ENCODE results near the gene RBM10. TPM values are rescaled to one million over a fixed set of nuclear protein-coding genes. Genes with fewer than 3 reads are reported as not detected.
A peak's percentile ranks its signal among the peaks of the same experiment; 100 is the strongest.

RBM10 gene
- total RNA-seq, 2 donors from 2014 or later, result 59.6 to 62.2 TPM

DNA sequence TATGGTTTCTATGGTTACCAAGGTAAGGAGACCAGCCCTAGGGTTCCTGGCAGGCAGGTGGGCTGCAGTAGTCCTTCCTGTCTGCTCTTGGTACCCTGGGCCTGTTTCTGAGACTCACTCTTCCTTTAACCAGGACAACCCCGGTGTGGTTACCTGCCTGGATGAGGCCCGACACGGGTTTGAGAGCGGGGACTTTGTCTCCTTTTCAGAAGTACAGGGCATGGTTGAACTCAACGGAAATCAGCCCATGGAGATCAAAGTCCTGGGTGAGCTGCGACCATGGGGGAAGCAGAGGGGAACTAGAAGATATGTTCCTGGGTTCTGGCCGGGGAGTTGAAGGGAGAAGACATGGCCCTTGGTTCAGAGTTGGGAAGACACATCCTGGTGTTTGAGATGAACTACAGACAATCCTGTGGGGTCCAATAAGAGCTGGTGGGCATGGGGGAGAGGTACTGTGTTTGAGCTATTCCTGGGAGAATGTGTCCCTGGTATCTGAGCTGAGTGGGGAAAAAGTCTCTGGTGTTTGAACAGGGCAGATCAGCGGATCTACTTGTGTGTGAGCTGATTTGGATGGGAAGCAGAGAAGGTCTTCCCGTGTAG, 56.4 kb downstream of the RBM10 start:
- Mint-ChIP-seq H3K36me3 (no peaks in the 10 kb centered on the region), H3K9me3 (no peaks in the 10 kb centered on the region), H3K27ac (no peak overlapping the region)

DNA sequence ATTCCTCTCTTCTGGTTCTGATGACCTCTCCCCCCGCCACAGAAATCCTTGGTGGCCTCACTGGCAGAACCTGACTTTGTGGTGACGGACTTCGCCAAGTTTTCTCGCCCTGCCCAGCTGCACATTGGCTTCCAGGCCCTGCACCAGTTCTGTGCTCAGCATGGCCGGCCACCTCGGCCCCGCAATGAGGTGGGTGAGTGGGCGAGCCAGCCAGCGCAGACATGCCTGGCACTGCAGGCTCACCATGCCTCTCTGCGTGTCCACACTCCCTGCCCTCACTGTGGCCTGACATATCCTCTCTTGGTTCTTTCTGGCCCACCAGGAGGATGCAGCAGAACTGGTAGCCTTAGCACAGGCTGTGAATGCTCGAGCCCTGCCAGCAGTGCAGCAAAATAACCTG, 57.3 kb downstream of the RBM10 start:
- no peaks in the 10 kb centered on the region for H3K36me3 Mint-ChIP-seq

More for the DNA sequence above, 56.4 kb downstream of the RBM10 start:
- Mint-ChIP-seq H3K27me3 (no peaks in the 10 kb centered on the region), H3K4me1 (ENCODE audit: low read depth in 2 of 2) (peaks cover 7 to 30% of the 10 kb centered on the region in 2 donors), H3K4me3 (no peak overlapping the region)
- ATAC-seq, result no peak
- no peak for DNase-seq (ENCODE audit: low spot score)

DNA sequence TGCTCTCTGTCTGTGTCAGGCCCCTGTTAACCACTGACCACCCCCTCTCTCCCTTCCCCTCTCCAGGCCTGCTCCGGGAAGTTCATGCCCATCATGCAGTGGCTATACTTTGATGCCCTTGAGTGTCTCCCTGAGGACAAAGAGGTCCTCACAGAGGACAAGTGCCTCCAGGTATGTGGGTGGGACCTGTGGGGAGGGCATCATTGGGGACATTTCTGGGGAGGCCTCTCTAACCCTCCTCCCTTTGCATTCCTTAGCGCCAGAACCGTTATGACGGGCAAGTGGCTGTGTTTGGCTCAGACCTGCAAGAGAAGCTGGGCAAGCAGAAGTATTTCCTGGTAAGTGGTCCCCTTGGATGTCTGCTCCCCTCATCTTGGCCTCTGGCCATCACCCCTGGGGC, 57.9 kb downstream of the RBM10 start:
- DNase-seq (ENCODE audit: low spot score) (no peak), ATAC-seq (peak in 1 of 2 donors; percentile 15)
- Mint-ChIP-seq H3K9me3 (no peaks in the 10 kb centered on the region), H3K4me3 (no peak overlapping the region), H3K27ac (no peak overlapping the region), H3K27me3 (no peaks in the 10 kb centered on the region), H3K36me3 (no peaks in the 10 kb centered on the region), H3K4me1 (ENCODE audit: low read depth in 2 of 2) (peaks cover 0 to 20% of the 10 kb centered on the region in 2 donors)

More for the DNA sequence above, 57.3 kb downstream of the RBM10 start:
- H3K27ac Mint-ChIP-seq, result no peak overlapping the region
- H3K4me3 Mint-ChIP-seq, result no peak overlapping the region
- ATAC-seq (no peak), DNase-seq (ENCODE audit: low spot score) (no peak)
- peaks cover under 1 to 22% of the 10 kb centered on the region in 2 donors for H3K4me1 Mint-ChIP-seq (ENCODE audit: low read depth in 2 of 2)
- no peaks in the 10 kb centered on the region for H3K9me3 Mint-ChIP-seq
- H3K27me3 Mint-ChIP-seq, result no peaks in the 10 kb centered on the region

DNA sequence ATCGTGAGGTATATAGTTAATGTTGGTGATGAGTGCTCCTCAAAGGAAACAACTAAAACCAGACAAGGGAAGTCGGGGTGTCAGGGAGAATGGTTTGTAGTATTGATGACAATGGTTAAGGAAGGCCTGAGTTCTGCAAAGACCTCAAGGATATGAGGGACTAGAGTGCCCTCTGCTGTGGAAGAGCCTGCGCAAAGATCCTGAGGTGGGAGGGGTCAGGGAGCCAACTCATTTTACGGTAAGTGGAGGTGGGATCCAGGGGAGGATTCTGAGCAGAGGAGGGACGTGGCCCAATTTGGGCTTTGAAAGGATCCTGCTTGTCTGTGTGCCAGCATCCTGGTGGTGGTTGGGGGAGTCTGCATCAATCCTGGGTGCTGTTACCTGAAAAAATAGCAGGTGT, 59.9 kb downstream of the RBM10 start:
- peaks cover 0 to 13% of the 10 kb centered on the region in 2 donors for H3K4me1 Mint-ChIP-seq (ENCODE audit: low read depth in 2 of 2)
- no peaks in the 10 kb centered on the region for H3K36me3 Mint-ChIP-seq
- ATAC-seq, result no peak
- H3K27me3 Mint-ChIP-seq, result no peaks in the 10 kb centered on the region
- no peak overlapping the region for H3K4me3 Mint-ChIP-seq
- no peaks in the 10 kb centered on the region for H3K9me3 Mint-ChIP-seq
- H3K27ac Mint-ChIP-seq, result no peak overlapping the region
- DNase-seq (ENCODE audit: low spot score), result no peak

DNA sequence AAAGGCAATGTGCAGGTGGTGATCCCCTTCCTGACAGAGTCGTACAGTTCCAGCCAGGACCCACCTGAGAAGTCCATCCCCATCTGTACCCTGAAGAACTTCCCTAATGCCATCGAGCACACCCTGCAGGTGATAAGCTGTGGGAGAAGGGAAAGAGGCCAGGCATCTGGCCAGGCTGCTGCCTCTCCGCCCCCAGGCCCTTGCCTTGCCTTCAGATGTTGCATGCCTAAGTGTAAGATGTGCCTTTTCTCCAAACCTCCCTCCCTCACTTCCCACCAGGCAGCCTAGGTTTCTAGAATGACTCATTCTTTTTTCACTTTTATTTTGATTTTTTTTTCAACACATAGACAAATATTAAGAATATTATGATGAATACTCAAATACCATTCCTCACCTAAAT, 61.3 kb downstream of the RBM10 start:
- Mint-ChIP-seq H3K27me3 (no peaks in the 10 kb centered on the region), H3K9me3 (no peaks in the 10 kb centered on the region), H3K4me3 (no peak overlapping the region), H3K36me3 (peaks cover 2% of the 10 kb centered on the region), H3K4me1 (ENCODE audit: low read depth in 2 of 2) (peaks cover under 1 to 10% of the 10 kb centered on the region in 2 donors), H3K27ac (no peak overlapping the region)
- DNase-seq (ENCODE audit: low spot score), result no peak
- no peak for ATAC-seq

DNA sequence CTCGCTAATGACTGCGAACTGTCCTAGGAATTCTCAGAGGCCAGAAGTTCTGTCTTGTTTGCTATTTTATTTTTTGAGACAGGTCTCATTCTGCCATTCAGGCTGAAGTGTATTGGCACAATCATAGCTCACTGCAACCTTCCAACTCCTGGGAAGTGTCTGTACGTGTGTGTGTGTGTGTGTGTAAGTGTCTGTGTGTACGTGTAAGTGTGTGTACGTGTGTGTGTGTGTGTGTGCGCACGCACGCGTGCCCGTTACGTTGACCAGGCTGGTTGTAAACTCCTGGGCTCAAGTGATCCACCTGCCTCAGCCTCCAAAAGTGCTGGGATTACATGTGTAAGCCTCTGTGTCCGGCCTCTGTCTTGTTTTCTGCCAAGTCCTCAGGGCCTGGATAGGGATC, 63.1 kb downstream of the RBM10 start:
- H3K27me3 Mint-ChIP-seq, result no peaks in the 10 kb centered on the region
- peaks cover 9 to 13% of the 10 kb centered on the region in 2 donors for H3K4me1 Mint-ChIP-seq (ENCODE audit: low read depth in 2 of 2)
- DNase-seq (ENCODE audit: low spot score), result no peak
- no peak overlapping the region for H3K4me3 Mint-ChIP-seq
- H3K36me3 Mint-ChIP-seq, result peaks cover 13% of the 10 kb centered on the region
- no peaks in the 10 kb centered on the region for H3K9me3 Mint-ChIP-seq
- H3K27ac Mint-ChIP-seq, result no peak overlapping the region
- no peak for ATAC-seq

DNA sequence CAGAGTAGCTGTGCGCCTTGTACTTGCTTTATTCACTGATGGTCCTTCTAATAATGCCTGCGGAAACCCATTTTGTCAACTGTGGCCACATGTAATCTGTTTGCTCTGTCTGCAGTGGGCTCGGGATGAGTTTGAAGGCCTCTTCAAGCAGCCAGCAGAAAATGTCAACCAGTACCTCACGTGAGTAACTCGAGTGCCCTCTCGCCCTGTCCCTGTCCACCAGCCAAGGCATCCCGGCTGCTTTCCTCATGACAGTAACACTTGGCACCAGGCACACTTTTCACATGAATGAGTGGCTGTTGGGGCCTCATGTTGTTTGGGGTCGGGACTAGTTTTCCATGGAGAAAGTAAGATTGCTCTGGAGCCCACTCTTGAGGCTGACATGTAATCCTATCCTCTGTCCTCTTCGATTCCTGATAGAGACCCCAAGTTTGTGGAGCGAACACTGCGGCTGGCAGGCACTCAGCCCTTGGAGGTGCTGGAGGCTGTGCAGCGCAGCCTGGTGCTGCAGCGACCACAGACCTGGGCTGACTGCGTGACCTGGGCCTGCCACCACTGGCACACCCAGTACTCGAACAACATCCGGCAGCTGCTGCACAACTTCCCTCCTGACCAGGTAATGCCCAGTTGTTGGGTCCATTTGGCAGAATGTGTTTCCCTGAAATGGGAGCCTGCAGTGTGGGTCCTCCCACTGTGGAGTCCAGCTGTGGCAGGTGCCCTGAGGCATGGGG, 64.7 kb downstream of the RBM10 start:
- no peaks in the 10 kb centered on the region for H3K9me3 Mint-ChIP-seq
- DNase-seq (ENCODE audit: low spot score) (no peak), ATAC-seq (no peak)
- H3K36me3 Mint-ChIP-seq, result peaks cover 17% of the 10 kb centered on the region
- H3K4me3 Mint-ChIP-seq, result no peak overlapping the region
- no peak overlapping the region for H3K27ac Mint-ChIP-seq
- H3K27me3 Mint-ChIP-seq, result no peaks in the 10 kb centered on the region
- peaks cover 9 to 12% of the 10 kb centered on the region in 2 donors for H3K4me1 Mint-ChIP-seq (ENCODE audit: low read depth in 2 of 2)

DNA sequence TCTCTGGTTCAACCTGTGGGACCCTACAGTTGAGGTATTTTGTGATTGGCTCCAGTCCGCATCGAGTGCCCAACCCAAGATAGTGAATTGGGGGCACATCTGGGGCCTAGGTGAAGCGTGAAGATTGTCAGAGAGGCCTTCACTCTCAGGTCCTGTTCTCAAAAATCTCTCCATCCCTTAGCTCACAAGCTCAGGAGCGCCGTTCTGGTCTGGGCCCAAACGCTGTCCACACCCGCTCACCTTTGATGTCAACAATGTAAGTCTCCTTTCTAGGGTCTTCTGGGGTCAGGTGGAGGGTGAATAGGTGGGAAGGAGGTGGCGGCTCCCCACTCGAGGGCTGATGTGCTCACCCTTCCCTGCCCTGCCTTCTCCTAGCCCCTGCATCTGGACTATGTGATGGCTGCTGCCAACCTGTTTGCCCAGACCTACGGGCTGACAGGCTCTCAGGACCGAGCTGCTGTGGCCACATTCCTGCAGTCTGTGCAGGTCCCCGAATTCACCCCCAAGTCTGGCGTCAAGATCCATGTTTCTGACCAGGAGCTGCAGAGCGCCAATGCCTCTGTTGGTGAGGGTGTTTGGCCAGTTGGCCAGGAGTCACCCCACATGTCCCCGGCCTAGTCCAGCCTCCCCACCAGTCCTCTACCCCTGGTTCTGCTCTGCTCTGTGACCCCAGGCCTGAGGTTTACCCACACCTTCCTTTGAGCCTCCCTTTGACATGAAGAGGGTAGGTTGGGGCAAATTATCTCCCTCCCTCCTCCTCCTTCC, 65.8 kb downstream of the RBM10 start:
- Mint-ChIP-seq H3K4me3 (no peak overlapping the region), H3K4me1 (ENCODE audit: low read depth in 2 of 2) (peaks cover 9 to 10% of the 10 kb centered on the region in 2 donors), H3K27ac (no peak overlapping the region), H3K9me3 (no peaks in the 10 kb centered on the region), H3K27me3 (no peaks in the 10 kb centered on the region), H3K36me3 (peaks cover 18% of the 10 kb centered on the region)
- DNase-seq (ENCODE audit: low spot score) (no peak), ATAC-seq (no peak)

DNA sequence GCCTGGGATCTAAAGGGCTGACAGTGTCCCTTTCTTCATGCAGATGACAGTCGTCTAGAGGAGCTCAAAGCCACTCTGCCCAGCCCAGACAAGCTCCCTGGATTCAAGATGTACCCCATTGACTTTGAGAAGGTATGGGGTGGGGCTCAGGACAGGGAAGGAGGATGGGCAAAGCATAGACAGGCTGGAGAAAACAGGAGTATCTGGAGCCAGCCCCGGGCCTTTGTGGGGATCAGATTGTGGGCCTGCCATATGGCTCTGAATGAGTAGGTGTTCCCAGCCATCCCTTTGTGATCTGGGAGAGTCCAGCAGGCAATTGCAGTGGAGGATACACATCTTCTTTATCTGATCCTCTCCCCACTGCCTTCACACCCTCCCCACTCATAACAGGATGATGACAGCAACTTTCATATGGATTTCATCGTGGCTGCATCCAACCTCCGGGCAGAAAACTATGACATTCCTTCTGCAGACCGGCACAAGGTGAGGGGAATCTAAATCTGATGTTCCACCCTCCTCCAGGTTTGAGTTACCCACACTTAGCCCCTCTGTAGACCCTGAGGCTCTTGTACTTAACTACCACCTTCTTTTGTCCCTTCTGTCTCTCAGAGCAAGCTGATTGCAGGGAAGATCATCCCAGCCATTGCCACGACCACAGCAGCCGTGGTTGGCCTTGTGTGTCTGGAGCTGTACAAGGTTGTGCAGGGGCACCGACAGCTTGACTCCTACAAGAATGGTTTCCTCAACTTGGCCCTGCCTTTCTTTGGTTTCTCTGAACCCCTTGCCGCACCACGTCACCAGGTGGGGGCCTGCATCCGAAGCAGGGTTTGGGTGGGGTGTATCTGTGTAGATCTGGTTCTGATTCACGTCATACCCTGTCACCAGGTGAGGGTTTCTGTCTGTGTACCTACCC, 67.6 kb downstream of the RBM10 start:
- Mint-ChIP-seq H3K36me3 (peaks cover 29% of the 10 kb centered on the region), H3K4me1 (ENCODE audit: low read depth in 2 of 2) (peaks cover 26 to 27% of the 10 kb centered on the region in 2 donors), H3K4me3 (no peak overlapping the region), H3K9me3 (no peaks in the 10 kb centered on the region), H3K27me3 (no peaks in the 10 kb centered on the region), H3K27ac (peak overlapping the region in 1 of 2 donors; percentile 2)
- DNase-seq (ENCODE audit: low spot score), result no peak
- ATAC-seq, result no peak

DNA sequence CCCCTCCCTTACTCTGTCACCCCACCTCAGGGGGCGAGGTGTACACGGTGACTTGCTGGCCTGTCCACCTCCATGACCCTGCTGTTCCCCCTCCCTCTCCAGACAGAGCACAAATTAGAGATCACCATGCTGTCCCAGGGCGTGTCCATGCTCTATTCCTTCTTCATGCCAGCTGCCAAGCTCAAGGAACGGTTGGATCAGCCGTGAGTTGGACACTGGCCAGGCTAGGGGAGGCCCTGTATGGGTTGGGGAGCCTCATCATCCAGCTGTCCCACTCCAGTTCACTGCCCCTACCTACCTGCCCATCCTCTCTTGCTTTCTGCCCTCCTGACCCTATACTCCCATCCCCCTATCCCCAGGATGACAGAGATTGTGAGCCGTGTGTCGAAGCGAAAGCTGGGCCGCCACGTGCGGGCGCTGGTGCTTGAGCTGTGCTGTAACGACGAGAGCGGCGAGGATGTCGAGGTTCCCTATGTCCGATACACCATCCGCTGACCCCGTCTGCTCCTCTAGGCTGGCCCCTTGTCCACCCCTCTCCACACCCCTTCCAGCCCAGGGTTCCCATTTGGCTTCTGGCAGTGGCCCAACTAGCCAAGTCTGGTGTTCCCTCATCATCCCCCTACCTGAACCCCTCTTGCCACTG, 69.5 kb downstream of the RBM10 start:
- no peaks in the 10 kb centered on the region for H3K27me3 Mint-ChIP-seq
- H3K4me1 Mint-ChIP-seq (ENCODE audit: low read depth in 2 of 2), result peaks cover 32% of the 10 kb centered on the region in 2 donors
- DNase-seq (ENCODE audit: low spot score) (peak; percentile 56), ATAC-seq (no peak)
- H3K4me3 Mint-ChIP-seq, result no peak overlapping the region
- H3K36me3 Mint-ChIP-seq, result peaks cover 29% of the 10 kb centered on the region
- H3K27ac Mint-ChIP-seq, result no peak overlapping the region
- H3K9me3 Mint-ChIP-seq, result no peaks in the 10 kb centered on the region

DNA sequence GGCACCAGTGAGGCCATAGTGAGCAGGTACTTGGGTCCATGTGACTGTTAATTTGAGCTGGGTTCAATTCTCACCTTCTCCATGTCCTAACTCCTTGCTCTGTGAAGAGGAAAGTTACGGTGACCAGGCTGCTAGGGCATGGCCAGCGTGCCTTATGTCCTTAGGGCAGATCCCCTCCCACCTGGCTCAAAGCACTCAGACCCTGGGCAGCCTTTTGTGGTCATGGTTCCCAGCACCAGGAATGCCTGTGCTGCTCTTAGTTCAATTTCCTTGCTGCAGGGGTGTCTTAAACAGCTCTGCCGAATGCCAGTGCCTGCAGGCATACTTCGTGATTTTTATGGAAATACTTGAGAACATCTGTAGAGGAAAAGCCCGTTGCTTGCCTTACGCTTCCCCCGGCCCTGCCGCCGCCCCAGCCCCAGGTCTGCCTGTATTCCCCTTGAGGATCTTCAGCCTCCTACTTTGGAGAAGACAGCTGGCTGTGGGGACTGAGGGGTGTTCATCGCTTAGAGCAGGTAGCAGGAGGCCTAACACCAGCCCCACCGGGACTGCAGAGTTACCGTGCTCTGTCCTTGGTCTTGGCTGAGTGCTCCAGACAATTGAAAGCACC, 70.4 kb downstream of the RBM10 start:
- ATAC-seq (no peak), DNase-seq (ENCODE audit: low spot score) (peak; percentile 20)
- H3K4me1 Mint-ChIP-seq (ENCODE audit: low read depth in 2 of 2), result peaks cover 40 to 41% of the 10 kb centered on the region in 2 donors
- no peaks in the 10 kb centered on the region for H3K27me3 Mint-ChIP-seq
- H3K4me3 Mint-ChIP-seq, result no peak overlapping the region
- H3K27ac Mint-ChIP-seq, result peak overlapping the region in 1 of 2 donors; percentile 98
- H3K36me3 Mint-ChIP-seq, result peaks cover 29% of the 10 kb centered on the region
- H3K9me3 Mint-ChIP-seq, result no peaks in the 10 kb centered on the region

DNA sequence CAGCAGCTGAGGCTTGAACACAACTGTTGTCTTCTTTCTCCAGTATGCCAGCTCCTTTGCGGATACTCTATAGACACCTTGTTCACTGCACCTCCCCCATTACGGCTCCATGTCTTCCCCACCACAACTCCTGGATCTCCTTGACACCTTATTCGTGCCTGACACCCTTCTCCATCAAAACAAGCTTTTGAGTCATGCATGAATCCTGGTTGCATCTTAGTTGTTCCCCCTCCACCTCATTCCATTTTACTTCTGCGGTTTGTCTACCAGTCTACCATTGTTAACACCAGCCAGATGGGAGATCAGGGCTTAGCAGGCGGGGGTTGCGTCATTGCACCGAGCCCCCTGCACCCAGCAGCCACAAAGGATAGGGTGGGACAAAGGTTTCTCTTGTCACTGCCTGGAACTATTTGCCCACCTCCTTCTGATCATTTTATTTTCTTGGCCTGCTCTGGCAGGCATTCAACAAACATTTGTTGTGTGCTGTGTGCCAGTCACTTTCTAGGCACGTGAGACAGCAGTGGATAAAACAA, 71.4 kb downstream of the RBM10 start:
- peaks cover 25% of the 10 kb centered on the region for H3K36me3 Mint-ChIP-seq
- peak overlapping the region; percentile 98 to 99 for H3K27ac Mint-ChIP-seq
- H3K4me1 Mint-ChIP-seq (ENCODE audit: low read depth in 2 of 2), result peaks cover 46 to 47% of the 10 kb centered on the region in 2 donors
- H3K27me3 Mint-ChIP-seq, result no peaks in the 10 kb centered on the region
- ATAC-seq, result no peak
- no peak for DNase-seq (ENCODE audit: low spot score)
- H3K9me3 Mint-ChIP-seq, result no peaks in the 10 kb centered on the region
- peak overlapping the region; percentile 95 for H3K4me3 Mint-ChIP-seq
